Tibial nerve (tissue), 4 donors: ENCODE results near the gene PPP2R1B.

ENCODE experiments used
- EP300 ChIP-seq, 2 donors: sonication (generic); formaldehyde crosslinking; IDR thresholded peaks; one replicate each; pipeline ENCODE4 v1.6.1; 2017; ENCODE audit warnings: antibody characterized with exemption in 2 of 2, mild to moderate bottlenecking in 1 of 2
- POLR2A ChIP-seq, 2 donors: fragments of 450-650 bp; IDR thresholded peaks; one replicate each; pipeline ENCODE4 v1.6.1; 2017; ENCODE audit warnings: antibody characterized with exemption in 2 of 2, mild to moderate bottlenecking in 2 of 2, moderate library complexity in 2 of 2
- TF ChIP-seq, protein P1 (sequence below), 5 experiments: fragments of 200-600 bp in 3 of 5; fragments of 450-650 bp in 2 of 5; sonication (generic) in 3 of 5; IDR thresholded peaks; one replicate each; pipeline ENCODE4 v1.5.1; 2016 to 2019; ENCODE audit warnings: antibody characterized with exemption in 5 of 5, mild to moderate bottlenecking in 3 of 5, moderate library complexity in 2 of 5

DNA sequence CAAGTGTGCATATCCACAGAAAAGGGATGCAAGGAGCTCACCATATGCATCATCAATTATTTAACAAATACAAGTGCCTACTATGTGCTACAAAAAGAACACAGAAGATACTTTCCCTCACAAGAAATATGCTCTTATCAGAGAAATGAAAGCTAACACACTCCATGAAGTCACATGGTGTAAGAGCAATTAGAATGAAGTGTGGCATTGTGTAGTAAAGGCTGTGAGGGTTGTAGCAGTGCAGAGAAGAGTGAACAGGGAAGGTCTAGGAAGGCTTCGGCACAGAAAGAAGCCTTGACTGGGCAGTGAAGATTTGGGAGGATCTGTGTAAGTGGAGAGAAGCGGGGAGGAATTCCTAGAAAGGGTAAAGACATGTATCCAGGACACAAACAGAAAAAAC is 22.5 kb downstream of the PPP2R1B start:
- TF ChIP-seq, protein P1, sequence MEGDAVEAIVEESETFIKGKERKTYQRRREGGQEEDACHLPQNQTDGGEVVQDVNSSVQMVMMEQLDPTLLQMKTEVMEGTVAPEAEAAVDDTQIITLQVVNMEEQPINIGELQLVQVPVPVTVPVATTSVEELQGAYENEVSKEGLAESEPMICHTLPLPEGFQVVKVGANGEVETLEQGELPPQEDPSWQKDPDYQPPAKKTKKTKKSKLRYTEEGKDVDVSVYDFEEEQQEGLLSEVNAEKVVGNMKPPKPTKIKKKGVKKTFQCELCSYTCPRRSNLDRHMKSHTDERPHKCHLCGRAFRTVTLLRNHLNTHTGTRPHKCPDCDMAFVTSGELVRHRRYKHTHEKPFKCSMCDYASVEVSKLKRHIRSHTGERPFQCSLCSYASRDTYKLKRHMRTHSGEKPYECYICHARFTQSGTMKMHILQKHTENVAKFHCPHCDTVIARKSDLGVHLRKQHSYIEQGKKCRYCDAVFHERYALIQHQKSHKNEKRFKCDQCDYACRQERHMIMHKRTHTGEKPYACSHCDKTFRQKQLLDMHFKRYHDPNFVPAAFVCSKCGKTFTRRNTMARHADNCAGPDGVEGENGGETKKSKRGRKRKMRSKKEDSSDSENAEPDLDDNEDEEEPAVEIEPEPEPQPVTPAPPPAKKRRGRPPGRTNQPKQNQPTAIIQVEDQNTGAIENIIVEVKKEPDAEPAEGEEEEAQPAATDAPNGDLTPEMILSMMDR (IDR thresholded peaks at IDR 0.05), result no peak
- TF ChIP-seq POLR2A (IDR thresholded peaks at IDR 0.05), result no peak
- no peak for TF ChIP-seq EP300 (IDR thresholded peaks at IDR 0.05)
